ENCODE results near the gene CLEC17A. TPM values are rescaled to one million over a fixed set of nuclear protein-coding genes. Genes with fewer than 3 reads are reported as not detected.
A peak's percentile ranks its signal among the peaks of the same experiment; 100 is the strongest.
"Not testable (repeated sequence)": the region's sequence is repeated elsewhere in the genome, so short reads cannot be mapped to it uniquely, and the experiment has no call there.

The CLEC17A gene, protein sequence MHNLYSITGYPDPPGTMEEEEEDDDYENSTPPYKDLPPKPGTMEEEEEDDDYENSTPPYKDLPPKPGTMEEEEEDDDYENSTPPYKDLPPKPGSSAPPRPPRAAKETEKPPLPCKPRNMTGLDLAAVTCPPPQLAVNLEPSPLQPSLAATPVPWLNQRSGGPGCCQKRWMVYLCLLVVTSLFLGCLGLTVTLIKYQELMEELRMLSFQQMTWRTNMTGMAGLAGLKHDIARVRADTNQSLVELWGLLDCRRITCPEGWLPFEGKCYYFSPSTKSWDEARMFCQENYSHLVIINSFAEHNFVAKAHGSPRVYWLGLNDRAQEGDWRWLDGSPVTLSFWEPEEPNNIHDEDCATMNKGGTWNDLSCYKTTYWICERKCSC
- total RNA-seq (ENCODE audit: insufficient read depth, low replicate concordance), result not detected

DNA sequence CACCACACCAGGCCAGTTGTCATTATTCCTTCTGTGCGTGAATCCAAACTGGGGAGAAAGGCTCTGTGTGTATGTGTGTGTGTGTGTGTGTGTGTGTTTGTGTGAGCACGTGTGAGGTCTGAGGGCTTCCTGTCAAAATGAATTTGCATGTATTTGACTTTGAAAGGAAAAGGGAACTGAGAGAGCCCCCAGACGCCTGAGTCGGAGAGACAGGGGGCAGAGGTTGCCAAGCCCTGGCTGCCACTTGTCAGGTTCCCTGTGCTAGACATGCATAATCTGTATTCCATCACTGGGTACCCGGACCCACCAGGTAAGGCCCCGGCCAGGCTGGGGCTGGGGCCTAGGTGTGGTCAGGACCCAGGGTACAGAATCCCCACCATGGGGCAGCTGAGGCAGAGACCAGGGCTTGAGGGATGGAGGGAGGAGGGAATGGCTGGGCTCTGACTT lies at the start of gene CLEC17A:
TSS of gene CLEC17A (plus strand) at position 191 of the 447 bp plus-strand sequence. CDS start at position 268, 77 bp downstream.
- no peak for DNase-seq (ENCODE audit: low spot score)

DNA sequence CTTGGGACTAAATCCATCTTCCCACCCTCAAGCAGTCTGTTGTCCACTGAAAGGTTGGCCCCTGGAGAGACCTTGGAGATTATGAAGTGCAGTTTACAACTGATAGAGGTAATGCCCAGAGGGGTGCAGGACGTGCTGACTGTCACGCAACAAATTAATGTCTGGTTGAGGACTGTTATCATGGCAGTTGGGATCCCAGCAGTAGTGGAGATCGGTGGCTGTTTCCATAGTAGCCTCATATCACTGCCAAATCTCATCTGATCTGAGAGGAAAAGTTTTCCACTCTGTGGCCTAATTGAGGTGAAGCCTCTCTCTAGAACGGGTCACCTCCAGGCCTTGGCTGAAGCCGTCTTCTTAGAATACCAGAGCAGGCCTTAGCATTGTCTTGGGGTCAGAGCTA lies 49.4 kb upstream of the CLEC17A start:
- no peak for DNase-seq (ENCODE audit: low spot score)

DNA sequence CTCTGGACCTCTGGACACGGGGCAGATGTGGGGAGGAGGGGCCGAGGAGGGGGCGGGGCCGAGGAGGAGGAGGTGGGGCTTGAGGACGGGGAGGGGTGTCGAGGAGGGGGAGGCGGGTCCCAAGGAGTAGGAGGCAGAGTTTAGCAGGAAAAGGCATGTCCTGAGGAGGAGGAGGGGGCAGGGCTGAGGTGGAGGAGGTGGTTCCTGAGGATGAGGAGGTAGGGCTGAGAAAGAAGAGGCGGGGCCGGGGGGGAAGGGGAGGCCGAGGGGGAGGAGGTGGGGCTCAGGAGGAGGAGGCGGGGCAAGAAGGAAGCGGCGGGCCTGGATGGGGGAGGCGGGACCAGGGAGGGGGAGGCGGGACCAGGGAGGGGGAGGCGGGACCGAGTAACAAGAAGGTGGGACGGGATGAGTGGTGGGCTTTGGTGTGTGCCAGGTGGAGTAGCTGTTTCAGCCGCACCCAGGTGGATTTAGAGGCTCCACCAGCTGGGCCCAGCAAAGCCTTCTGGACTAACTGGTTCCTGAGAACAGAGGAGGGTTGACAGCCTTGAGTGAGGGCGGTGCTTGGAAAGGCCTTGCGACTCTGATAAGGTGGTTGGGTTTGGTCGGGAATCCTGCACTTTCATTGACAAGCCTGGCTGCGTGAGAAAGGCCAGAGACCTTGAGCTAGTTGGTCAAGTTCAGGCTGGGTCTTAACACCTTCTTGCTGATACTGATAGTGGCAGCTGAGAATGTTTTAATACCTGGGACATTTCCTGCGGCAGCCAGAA lies 45.8 kb upstream of the CLEC17A start:
- DNase-seq (ENCODE audit: low spot score), result peak; percentile 76

GRCh38 chr19:14540741-14541525 lies 42.0 kb upstream of the CLEC17A start:
- no peak for DNase-seq (ENCODE audit: low spot score)

DNA sequence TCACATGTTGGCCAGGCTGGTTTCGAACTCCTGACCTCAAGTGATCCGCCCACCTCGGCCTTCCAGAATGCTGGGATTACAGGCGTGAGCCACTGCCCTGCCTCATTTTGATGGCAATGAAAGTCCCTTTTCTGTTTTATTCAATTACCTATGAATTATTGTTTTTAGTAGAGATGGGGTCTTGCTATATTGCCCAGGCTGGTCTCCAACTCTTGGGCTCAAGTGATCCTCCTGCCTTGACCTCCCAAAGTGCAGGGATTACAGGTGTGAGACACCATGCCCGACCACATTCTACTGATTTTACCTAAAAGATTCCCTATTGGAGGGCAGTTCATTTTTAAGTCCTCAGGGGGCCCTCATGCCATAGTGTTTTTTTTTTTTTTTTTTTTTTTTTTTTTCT lies 40.9 kb upstream of the CLEC17A start:
- not testable (repeated sequence) for DNase-seq (ENCODE audit: low spot score)

DNA sequence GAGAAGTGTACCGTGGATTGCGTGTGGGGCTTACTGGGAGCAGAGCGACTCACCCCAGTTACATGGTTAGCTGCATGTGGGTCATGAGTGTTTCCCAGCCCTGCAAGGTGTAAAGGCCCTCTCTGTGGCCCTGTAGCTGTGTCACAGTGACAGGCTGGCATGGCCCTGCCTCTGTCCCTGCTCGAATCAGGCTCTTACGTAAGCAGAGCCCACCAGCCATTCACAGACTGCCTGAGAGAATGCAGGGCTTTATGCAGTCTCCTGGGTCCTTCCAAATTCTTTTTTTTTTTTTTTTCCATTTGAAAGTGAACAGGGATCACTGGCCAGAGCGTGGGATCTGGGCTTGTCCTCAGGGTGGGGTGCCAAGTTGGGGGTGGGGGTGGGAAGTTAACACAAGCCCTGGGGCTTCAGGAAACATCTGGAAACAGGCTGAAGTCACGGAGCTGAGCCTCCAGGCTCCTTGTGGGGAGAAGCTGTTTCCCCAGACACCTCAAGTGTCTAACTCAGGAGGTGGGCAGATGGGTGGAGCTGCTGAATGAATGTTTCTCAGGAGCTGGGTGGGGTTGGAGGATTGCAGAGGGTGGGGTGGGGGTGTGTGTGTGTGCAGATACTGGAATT lies 40.1 kb upstream of the CLEC17A start:
- DNase-seq (ENCODE audit: low spot score), result peak; percentile 68

DNA sequence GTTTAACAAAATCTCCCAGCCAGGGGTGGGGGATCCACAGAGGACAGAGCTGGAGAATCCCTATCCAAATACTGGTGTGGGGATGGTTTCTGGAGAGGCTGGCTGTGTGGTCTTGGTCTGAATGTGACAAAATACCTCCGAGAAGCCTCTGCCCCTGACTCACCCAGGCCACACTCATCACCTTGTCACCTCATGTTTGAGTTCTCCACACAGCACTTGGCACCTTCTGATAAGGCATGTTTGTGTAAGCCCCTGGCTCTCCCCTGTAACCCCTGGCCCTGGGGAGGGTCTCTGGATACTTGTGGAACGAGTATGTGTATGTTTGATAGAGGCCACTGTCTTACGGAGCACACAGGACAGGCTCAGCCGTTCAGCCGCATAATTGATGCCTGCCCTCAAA lies 38.8 kb upstream of the CLEC17A start:
- DNase-seq (ENCODE audit: low spot score), result no peak

DNA sequence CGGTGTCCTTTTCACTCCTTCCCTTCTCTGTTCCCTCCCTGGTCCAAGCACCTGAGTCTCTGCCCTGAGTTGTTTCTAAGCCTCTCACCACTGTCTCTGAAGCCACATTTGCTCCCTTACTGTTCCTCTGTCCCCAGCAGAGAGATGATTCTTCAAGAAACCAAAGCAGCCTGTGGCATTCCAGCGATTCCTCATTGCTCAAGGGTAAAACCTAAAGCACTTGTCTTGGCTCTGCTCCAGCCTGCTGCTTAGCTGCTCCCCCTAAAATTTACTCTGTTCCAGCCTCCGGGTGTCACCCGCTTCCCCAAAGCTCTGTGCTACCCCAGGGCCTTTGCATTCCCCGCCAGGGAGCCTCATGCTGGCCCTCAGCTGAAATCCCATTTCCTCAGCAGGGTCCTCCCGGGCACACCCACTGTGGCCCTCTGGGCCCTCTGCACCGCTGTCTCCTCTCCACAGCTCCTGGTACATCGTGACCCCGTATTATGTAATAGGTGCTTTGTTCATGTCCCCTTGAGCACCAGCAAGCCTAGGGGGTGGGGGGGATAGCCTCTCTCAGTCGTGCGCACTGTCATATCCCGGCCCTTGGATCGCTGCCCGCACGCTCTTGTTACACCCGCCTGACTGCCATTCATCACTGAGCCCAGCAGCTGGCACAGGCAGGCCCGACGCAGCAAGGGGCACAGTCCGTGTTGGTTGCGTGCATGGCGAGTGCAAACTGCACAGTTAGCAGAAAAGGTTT lies 37.7 kb upstream of the CLEC17A start:
- DNase-seq (ENCODE audit: low spot score), result no peak

DNA sequence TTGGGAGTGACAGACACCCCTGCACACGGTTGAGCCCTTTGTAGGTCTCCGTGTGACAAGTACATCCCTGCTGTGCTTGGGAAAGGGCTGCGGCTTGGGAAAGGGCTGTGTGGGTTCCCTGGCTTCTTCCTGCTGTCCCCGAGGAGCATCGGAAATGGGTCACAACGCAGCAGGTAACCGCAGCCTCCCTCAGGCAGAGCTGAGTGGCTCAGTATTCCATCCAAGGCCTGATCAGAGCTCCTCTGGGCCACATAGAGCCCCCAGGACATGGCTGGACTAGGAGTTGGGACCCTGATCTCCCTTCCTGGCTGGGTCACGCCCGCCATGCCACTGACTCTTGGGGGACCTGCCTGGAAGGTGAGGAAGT lies 37.2 kb upstream of the CLEC17A start:
- no peak for DNase-seq (ENCODE audit: low spot score)

GRCh38 chr19:14550201-14550754 lies 32.6 kb upstream of the CLEC17A start:
- DNase-seq (ENCODE audit: low spot score), result peak; percentile 69

DNA sequence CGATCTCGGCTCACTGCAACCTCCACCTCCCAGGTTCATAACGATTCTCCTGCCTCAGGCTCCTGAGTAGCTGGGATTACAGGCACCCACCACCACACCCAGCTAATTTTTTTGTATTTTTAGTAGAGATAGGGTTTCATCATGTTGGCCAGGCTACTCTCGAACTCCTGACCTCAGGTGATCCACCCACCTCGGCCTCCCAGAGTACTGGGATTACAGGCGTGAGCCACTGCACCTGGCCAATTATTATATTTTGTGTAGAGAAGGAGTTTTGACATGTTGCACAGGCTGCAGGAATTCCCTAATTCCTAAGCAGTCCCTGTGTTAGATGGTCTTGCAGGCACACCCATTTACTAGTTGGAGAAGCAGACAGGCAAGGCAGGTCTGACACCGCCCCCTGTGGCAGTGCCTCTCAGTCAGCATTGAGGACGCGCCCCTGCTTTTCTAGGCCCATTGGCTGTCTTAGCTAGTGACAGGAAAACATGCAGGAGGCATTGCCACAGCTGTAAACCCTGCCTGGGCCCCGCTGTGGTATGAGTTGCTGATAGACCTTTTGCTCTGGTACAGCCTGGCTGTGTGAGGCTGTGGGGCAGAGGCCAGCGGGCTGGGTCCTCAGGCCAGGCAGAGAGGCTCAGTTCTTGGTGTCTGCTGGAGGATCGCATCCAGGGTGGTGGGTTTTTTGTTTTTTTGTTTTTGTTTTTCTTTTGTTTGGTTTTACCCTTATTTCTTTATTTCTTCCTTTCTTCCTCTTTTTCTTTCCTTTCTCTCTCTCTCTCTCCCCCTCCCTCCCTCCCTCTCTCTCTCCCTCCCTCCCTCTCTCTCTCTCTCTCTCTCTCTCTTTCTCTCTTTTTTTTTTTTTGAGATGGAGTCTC lies 31.5 kb upstream of the CLEC17A start:
- DNase-seq (ENCODE audit: low spot score), result peak; percentile 94

DNA sequence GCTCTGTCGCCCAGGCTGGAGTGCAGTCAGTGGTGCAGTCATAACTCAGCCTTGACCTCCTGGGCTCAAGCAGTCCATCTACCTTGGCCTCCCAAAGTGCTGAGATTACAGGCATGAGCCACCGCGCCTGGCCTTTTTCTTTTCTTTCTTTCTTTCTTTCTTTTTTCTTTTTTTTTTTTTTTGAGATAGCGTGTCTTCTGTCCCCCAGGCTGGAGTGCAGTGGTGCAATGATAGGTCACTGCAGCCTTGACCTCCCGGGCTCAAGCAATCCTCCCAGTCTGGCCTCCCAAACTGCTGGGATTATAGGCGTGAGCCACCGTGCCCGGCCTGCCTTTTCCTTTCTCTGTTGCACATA lies 30.9 kb upstream of the CLEC17A start:
- not testable (repeated sequence) for DNase-seq (ENCODE audit: low spot score)

DNA sequence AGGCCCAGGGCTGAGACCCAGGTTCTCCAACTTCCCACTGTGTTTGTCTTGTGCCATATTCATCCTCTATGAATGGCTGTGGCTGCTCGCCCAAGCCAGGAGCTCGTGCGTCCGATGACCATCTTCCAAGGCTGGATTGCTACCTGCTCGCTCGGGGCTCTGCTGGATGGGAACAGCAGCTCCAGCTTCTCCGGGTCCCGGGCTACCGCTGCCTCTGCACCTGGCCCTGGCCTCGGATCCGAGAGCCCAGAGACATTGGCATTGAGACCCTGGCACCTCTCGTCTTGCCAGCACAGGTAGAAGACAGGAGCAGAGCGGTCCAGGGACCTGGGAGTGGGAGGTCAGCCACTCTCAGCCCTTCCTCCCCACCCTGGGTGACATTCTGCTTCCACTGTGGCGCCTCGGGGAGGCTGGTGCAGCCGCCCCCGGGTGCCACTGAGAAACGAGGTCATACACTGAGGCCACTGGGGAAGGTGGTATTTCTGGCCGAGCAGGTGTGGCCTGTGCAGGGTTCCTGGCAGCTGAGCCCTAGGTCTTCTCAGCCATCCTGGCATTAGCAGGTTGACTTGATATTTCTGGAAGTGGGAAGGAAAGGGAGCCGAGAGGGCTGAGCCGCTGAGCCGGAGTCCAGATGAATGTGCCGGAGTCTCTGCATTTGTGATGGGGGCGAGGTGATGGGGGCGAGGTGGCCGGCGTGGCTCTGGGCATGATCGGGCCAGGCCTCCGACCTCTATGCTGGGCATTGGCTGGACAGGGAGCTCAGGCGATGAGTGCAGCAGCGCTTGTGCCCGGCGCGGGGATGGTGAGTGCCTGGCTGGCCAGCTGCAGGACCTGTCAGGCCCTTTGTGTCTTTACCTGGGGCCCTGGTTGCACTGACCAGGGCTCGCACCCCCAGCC lies 29.6 kb upstream of the CLEC17A start:
- no peak for DNase-seq (ENCODE audit: low spot score)

GRCh38 chr19:14553939-14554243 lies 29.0 kb upstream of the CLEC17A start:
- no peak for DNase-seq (ENCODE audit: low spot score)

- DNase-seq (ENCODE audit: low spot score), result no peak
Measured at GRCh38 chr19:14554382-14554812, 28.5 kb upstream of the CLEC17A start.

DNA sequence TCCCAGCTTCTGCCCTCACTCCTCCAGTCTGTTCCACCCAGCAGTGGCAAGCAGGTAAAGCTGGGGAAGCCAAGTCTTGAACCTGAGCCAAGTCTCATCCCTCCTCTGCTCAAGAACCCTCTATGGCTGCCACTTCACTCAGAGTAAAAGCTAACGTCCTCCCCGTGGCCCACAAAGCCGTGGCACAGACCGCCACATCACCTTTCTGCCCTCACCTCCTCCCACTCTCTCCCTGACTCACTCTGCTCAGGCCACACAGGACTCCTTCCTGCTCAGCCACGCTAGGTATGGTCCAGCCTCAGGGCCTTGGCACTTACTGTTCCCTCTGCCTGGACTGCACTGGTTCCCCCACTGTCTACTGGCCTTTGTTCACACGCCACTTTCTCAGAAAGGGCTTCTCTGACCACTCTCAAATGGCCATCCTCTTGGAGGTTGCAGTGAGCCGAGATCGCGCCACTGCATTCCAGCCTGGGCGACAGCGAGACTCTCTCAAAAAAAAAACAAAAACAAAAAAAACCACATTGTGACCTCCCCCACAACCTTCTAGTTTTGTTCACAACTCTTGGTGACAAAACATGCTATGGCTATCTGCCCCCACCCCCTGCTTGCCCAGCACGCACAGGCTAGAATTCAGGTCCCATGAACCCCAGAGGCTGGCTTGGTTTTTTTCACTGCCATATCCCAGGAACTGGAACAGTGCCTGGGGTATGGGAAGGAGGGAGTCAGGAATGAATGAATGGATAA lies 26.8 kb upstream of the CLEC17A start:
- no peak for DNase-seq (ENCODE audit: low spot score)

GRCh38 chr19:14556662-14557188 lies 26.2 kb upstream of the CLEC17A start:
- peak; percentile 64 for DNase-seq (ENCODE audit: low spot score)

Data from umbilical cord (tissue), 2 donors.